HUES48 (cell line): ENCODE measurements around the gene CSNK1G1.

ENCODE experiments used
- H3K27ac ChIP-seq: one replicate; pipeline ENCODE4 v1.7.0; 2013; ENCODE audit warnings: low read depth, low read length, inconsistent platforms
- H3K27me3 ChIP-seq: 2 replicates; pipeline ENCODE4 v1.6.1; 2013; ENCODE audit warnings: mild to moderate bottlenecking, low read length; ENCODE audit not compliant: control insufficient read depth, insufficient read depth
- H3K36me3 ChIP-seq: 2 replicates; pipeline ENCODE4 v1.6.1; 2013; ENCODE audit warnings: low read length; ENCODE audit not compliant: control insufficient read depth, insufficient read depth
- H3K4me1 ChIP-seq: 2 replicates; pipeline ENCODE4 v1.6.1; 2013; ENCODE audit warnings: mild to moderate bottlenecking, low read length; ENCODE audit not compliant: control insufficient read depth, insufficient read depth
- H3K4me3 ChIP-seq: 2 replicates; pipeline ENCODE4 v1.5.1; 2013; ENCODE audit warnings: mild to moderate bottlenecking, low read depth, low read length
- H3K9ac ChIP-seq: 2 replicates; pipeline ENCODE4 v1.6.1; 2013; ENCODE audit warnings: mild to moderate bottlenecking, low read depth, low read length, moderate library complexity
- H3K9me3 ChIP-seq: 2 replicates; pipeline ENCODE4 v1.6.1; 2013; ENCODE audit warnings: low read length; ENCODE audit not compliant: control insufficient read depth, insufficient read depth

The CSNK1G1 gene

DNA sequence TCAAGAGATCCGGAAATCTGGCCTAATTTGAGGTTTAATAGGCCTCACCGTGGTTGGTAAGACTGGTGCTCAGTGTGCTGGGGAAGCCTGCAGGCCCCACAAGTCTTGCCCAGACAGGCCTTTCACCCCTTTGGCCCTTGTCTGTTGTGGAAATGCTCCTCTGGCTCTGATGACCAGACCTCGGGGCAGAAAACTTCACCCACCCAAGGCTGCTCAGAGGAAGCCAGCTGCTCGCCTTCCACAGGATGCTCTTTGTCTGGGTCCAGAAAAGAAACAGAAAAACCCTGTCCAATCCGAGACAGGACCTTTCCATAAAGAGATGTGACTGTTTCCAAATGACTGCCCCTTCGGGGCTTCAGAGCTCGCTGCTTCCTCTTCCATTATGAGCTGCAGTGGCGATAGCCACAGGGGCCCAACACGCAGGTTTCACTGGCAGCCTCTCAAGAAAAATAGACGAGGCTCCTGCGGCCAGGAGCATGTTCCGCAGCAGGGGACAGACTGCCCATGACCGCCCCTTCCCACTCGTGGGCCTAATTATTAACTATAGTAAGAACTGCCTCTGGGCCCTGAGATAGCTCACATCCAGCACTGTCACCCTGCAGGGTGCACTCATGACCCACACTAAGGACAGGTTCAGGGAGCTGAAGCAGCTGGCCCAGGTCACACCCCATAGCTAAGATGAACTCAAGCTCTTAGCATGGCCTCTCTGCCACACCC lies 211.2 kb downstream of the CSNK1G1 start:
- Histone ChIP-seq H3K4me3 (no peak overlapping the region), H3K27ac (no peak overlapping the region), H3K27me3 (no peaks in the 10 kb centered on the region), H3K4me1 (0 out of 2 replicates have a peak, but pooled peaks cover 2% of the 10 kb centered on the region), H3K9me3 (no peaks in the 10 kb centered on the region), H3K36me3 (no peaks in the 10 kb centered on the region), H3K9ac (no peak overlapping the region)

DNA sequence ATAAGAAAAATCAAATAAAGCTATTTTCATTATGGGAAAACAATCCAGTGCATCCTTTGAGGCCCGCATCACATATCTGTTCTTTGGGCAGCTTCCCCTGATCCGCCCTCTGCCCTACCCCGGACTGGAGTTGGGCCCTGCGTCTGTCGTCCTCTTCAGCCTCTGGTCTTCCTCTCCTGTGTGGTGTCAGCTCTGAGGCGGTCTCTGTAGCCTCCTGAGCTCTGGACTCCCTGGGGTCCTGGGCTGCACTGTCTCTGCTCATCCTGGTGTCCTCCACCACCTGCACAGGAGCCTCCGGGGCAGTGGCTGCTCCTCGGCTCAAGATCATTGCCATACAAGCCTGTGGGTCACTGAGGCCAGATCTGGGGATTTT lies 211.8 kb downstream of the CSNK1G1 start:
- H3K36me3 ChIP-seq: no peaks in the 10 kb centered on the region
- H3K4me1 ChIP-seq: no peaks in the 10 kb centered on the region
- no peak overlapping the region for H3K27ac ChIP-seq
- H3K4me3 ChIP-seq: no peak overlapping the region
- H3K9ac ChIP-seq: no peak overlapping the region
- H3K27me3 ChIP-seq: no peaks in the 10 kb centered on the region
- no peaks in the 10 kb centered on the region for H3K9me3 ChIP-seq

DNA sequence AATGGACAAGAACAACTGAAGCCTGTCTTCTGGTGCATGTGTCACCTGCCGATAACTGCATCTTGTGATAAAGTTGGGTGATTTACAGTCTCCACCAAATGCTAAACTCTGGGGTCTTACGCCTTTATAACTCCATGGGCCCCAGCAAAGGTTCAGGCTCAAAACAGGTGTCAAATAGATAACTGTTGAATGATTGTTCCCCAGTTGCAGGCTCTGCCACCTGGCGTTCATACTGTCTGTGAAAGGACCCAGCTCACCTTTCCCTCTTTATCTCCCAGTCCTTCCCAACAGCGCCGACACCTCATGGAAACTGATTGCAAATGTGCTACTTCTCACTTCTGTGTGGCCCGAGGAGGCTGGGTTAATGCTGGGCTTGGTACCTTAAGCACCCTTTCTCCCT lies 212.7 kb downstream of the CSNK1G1 start:
- H3K4me1 ChIP-seq: no peaks in the 10 kb centered on the region
- H3K9me3 ChIP-seq: no peaks in the 10 kb centered on the region
- H3K27ac ChIP-seq: no peak overlapping the region
- no peak overlapping the region for H3K9ac ChIP-seq
- no peak overlapping the region for H3K4me3 ChIP-seq
- peaks cover 7% of the 10 kb centered on the region; the same call in 1 of the 2 replicates for H3K36me3 ChIP-seq
- no peaks in the 10 kb centered on the region for H3K27me3 ChIP-seq

DNA sequence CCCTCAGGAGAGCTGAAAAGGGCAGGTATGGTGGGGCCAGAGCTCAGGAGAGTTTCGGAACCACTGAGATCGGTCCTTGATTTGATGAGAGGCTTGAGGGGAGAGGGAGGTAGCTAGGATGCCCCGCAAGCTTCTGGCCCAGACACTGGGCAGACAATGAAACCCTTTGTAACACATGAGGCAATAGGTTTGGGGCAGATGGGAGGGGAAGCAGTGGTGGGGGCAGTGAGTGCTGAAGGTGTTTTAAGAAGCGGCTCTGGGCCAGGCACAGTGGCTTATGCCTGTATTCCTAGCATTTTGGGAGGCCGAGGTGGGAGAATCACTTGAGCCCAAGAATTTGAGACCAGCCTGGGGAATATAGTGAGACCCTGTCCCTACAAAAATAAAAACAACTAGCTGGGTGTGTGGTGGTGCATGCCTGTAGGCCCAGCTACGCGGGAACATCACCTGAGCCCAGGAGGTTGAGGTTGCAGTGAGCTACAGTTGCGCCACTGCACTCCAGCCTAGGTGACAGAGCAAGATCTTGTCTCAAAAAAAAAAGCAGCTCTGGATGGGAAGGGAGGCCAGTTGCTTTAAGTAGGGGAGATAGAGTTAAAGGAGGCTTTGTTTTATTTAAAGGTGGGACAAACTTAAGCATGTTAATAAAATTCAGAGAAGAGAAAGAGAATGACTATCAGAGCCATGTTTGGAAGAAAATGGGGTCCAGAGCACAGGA lies 214.0 kb downstream of the CSNK1G1 start:
- H3K27me3 ChIP-seq: no peaks in the 10 kb centered on the region
- no peak overlapping the region for H3K27ac ChIP-seq
- no peak overlapping the region for H3K9ac ChIP-seq
- H3K9me3 ChIP-seq: no peaks in the 10 kb centered on the region
- no peak overlapping the region for H3K4me3 ChIP-seq
- peaks cover 15% of the 10 kb centered on the region for H3K36me3 ChIP-seq
- H3K4me1 ChIP-seq: no peaks in the 10 kb centered on the region

DNA sequence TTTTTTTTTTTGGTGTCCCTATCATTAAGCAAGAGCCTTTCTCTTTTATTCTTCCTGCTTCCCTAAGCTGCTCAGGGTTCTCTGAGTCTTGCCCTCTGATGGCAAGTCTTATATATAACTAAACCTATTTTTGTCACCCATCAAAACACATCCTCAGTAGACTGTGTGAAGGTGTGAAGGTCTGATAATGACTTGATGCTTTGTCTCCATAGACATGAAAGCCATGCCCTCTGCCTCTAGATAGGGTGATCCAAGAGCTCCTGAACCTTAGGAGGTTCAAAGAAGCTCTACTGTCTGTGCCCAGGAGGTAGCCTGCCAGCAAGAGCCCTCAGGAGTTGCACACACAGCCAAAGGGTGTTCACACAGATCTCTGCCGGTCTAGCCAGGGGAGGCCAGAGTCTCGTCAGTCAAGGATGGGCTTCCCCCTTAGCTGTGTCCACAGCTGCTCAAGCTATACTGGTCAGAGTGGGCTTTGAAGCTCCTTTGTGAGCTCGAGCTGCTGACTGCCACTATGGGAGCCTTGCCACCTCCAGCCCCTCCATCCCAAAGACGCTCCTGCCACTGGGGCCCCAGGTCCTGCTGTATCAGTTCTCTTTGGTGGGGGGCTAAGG lies 217.5 kb downstream of the CSNK1G1 start:
- H3K36me3 ChIP-seq: peaks cover 39% of the 10 kb centered on the region
- H3K27me3 ChIP-seq: no peaks in the 10 kb centered on the region
- H3K4me3 ChIP-seq: no peak overlapping the region
- no peaks in the 10 kb centered on the region for H3K4me1 ChIP-seq
- no peak overlapping the region for H3K9ac ChIP-seq
- H3K27ac ChIP-seq: no peak overlapping the region
- no peaks in the 10 kb centered on the region for H3K9me3 ChIP-seq

DNA sequence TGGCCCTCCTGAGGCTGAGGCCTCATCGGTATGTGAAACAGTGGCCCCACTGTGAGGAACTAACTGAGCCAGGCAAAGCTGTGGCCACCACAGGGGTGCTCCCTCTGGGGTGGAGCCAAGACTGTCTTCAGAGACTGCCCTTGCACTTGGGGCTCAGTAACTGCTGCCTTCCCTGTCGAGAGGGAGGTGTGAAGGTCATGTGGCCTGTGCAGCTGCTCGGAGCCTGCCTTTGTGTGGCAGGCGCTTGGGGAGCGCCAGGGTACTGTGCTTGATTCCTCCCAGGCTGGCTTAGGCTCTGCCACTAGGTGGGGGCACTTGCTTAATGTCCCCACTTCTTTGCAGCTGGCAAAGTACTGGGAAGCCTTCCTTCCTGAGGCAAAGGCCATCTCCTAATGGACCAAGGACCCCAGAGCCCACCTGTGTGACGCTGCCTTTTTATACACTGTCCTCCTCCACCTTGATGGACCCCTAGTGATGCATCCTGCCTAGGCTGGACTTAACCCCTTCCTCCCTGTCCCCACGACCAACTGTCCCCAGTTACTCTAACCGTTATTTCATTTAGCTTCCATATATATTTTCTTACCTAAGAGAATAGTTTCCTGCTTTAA lies 218.6 kb downstream of the CSNK1G1 start:
- Histone ChIP-seq H3K36me3 (peaks cover 49% of the 10 kb centered on the region), H3K4me3 (no peak overlapping the region), H3K27me3 (no peaks in the 10 kb centered on the region), H3K9me3 (no peaks in the 10 kb centered on the region), H3K27ac (no peak overlapping the region), H3K9ac (no peak overlapping the region), H3K4me1 (no peaks in the 10 kb centered on the region)

DNA sequence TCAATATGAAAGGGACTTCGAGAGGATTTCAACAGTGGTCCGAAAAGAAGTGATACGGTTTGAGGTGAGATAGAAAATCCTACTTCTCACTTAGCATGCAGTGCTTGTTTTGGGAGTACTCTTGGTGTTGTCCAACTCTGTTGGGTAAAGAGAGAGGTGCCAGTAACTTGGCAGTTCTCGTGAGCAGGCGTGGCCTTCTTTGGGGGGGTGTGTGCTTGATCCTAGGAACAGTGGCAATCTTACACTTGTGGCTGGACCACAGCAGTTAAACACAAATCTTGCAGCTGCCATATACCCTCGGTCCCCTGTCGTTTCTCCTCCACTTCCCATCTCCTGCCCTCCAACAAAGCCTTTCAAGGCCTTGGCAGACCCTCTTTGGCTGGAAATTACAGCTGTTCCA lies 219.6 kb downstream of the CSNK1G1 start:
- H3K9ac ChIP-seq: no peak overlapping the region
- no peaks in the 10 kb centered on the region for H3K4me1 ChIP-seq
- H3K27ac ChIP-seq: no peak overlapping the region
- no peaks in the 10 kb centered on the region for H3K27me3 ChIP-seq
- H3K9me3 ChIP-seq: no peaks in the 10 kb centered on the region
- H3K4me3 ChIP-seq: no peak overlapping the region
- H3K36me3 ChIP-seq: peaks cover 59% of the 10 kb centered on the region

DNA sequence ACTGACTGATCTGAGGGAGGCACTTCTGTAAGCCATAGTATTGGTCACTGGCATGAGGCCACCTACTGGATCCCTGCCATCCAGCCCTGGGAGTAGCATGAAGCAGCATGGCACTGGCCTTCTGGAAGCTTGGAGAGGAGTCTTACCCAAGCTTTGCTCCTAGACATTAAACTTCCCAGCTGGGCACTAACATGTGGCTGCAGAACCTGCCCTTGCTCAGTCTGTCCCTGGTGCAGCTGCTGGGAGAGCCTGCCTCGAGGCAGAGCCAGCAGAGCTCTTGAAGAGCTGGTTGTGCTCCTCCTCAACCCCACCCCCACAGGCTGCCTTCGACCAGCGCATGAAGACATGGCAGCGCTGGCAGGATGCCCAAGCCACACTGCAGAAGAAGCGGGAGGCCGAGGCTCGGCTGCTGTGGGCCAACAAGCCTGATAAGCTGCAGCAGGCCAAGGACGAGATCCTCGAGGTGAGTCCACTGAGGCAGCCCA lies 221.6 kb downstream of the CSNK1G1 start:
- peaks cover 77% of the 10 kb centered on the region for H3K36me3 ChIP-seq
- no peaks in the 10 kb centered on the region for H3K27me3 ChIP-seq
- no peak overlapping the region for H3K4me3 ChIP-seq
- no peaks in the 10 kb centered on the region for H3K4me1 ChIP-seq
- H3K9me3 ChIP-seq: no peaks in the 10 kb centered on the region
- no peak overlapping the region for H3K27ac ChIP-seq
- H3K9ac ChIP-seq: no peak overlapping the region

- Histone ChIP-seq H3K4me3 (no peak overlapping the region), H3K36me3 (peaks cover 78% of the 10 kb centered on the region), H3K9ac (0 out of 2 replicates have a peak overlapping the region, but pooled peaks have one; percentile 14), H3K27ac (no peak overlapping the region), H3K27me3 (no peaks in the 10 kb centered on the region), H3K4me1 (no peaks in the 10 kb centered on the region), H3K9me3 (no peaks in the 10 kb centered on the region)
These were observed 222.2 kb downstream of the CSNK1G1 start for GRCh38 chr15:64133623-64134344.

DNA sequence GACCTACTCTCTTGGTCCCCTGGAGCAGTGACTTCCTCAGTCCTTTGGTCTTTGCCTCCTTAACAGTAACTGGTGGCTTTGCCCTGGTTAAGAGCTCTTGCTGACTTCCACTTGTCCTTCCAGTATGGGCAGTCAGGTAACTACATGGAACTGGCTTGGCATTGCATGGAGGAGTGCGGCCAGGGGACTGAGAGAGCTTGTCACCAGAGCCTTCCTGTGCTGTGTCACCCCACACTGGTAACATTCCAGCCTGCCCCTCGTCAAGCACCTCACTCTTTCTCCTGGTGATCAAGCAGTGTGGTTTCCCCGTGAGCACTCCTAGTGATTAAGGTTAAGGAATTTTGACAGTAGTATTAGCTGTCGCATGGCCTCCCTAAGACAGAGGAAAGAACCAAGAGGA lies 223.8 kb downstream of the CSNK1G1 start:
- H3K9me3 ChIP-seq: no peaks in the 10 kb centered on the region
- no peak overlapping the region for H3K4me3 ChIP-seq
- H3K27me3 ChIP-seq: no peaks in the 10 kb centered on the region
- no peaks in the 10 kb centered on the region for H3K4me1 ChIP-seq
- H3K27ac ChIP-seq: no peak overlapping the region
- H3K36me3 ChIP-seq: peaks cover 83% of the 10 kb centered on the region
- H3K9ac ChIP-seq: no peak overlapping the region
